H9 (cell line): ENCODE results near the gene CTNNA3. TPM values are rescaled to one million over a fixed set of nuclear protein-coding genes. Genes with fewer than 3 reads are reported as not detected.

Experiments
- DNase-seq: peaks from one replicate; pipeline ENCODE4 v3.0.0-alpha.2; 2017
- H2AFZ ChIP-seq: one replicate; pipeline ENCODE4 v1.6.1; 2013; ENCODE audit warnings: mild to moderate bottlenecking, low read length, control low read depth, moderate library complexity
- H2AK5ac ChIP-seq: 2 replicates; pipeline ENCODE4 v1.6.1; 2013; ENCODE audit warnings: low read length, control low read depth, mixed read lengths; ENCODE audit not compliant: insufficient read length
- H2BK120ac ChIP-seq: one replicate; pipeline ENCODE4 v1.6.1; 2013; ENCODE audit warnings: low read depth, mild to moderate bottlenecking, low read length, control low read depth, inconsistent platforms; ENCODE audit not compliant: poor library complexity, severe bottlenecking
- H2BK12ac ChIP-seq: 2 replicates; pipeline ENCODE4 v1.6.1; 2013; ENCODE audit warnings: low read length, control low read depth, mixed read lengths, low read depth; ENCODE audit not compliant: insufficient read length
- H2BK15ac ChIP-seq: 2 replicates; pipeline ENCODE4 v1.6.1; 2013; ENCODE audit warnings: low read depth, low read length, control low read depth
- H2BK20ac ChIP-seq: one replicate; pipeline ENCODE4 v1.6.1; 2013; ENCODE audit warnings: low read depth, mild to moderate bottlenecking, low read length, control low read depth, inconsistent platforms; ENCODE audit not compliant: poor library complexity, severe bottlenecking
- H2BK5ac ChIP-seq: 2 replicates; pipeline ENCODE4 v1.6.1; 2013; ENCODE audit warnings: low read length, control low read depth, mixed read lengths; ENCODE audit not compliant: insufficient read length
- H3K14ac ChIP-seq: 2 replicates; pipeline ENCODE4 v1.6.1; 2013; ENCODE audit warnings: low read length, control low read depth; ENCODE audit not compliant: insufficient read depth
- H3K18ac ChIP-seq: 2 replicates; pipeline ENCODE4 v1.6.1; 2013; ENCODE audit warnings: low read depth, mild to moderate bottlenecking, mixed read lengths, low read length, control low read depth; ENCODE audit not compliant: insufficient read length
- H3K23ac ChIP-seq: 2 replicates; pipeline ENCODE4 v1.6.1; 2013; ENCODE audit warnings: low read length, control low read depth, mixed read lengths, low read depth; ENCODE audit not compliant: insufficient read length
- H3K23me2 ChIP-seq: 2 replicates; pipeline ENCODE4 v1.6.1; 2013; ENCODE audit warnings: low read depth, mild to moderate bottlenecking, mixed read lengths, low read length, control low read depth; ENCODE audit not compliant: insufficient read length, poor library complexity, severe bottlenecking
- H3K27ac ChIP-seq: 2 replicates; pipeline ENCODE4 v1.5.1; 2013; ENCODE audit warnings: low read length, control low read depth, mixed read lengths, low read depth; ENCODE audit not compliant: insufficient read length
- H3K27me3 ChIP-seq: 2 replicates; pipeline ENCODE4 v1.6.1; 2013; ENCODE audit warnings: low read length, control low read depth, inconsistent platforms; ENCODE audit not compliant: insufficient read depth
- H3K4ac ChIP-seq: 2 replicates; pipeline ENCODE4 v1.6.1; 2013; ENCODE audit warnings: low read depth, mild to moderate bottlenecking, control low read depth, inconsistent platforms, low read length, moderate library complexity
- H3K4me1 ChIP-seq: 2 replicates; pipeline ENCODE4 v1.6.1; 2013; ENCODE audit warnings: low read length, control low read depth, inconsistent platforms; ENCODE audit not compliant: insufficient read depth
- H3K4me2 ChIP-seq: 2 replicates; pipeline ENCODE4 v1.6.1; 2013; ENCODE audit warnings: low read length, control low read depth, mixed read lengths; ENCODE audit not compliant: insufficient read length, insufficient read depth
- H3K56ac ChIP-seq: 2 replicates; pipeline ENCODE4 v1.6.1; 2013; ENCODE audit warnings: low read depth, mild to moderate bottlenecking, mixed read lengths, low read length, control low read depth; ENCODE audit not compliant: insufficient read length
- H3K79me1 ChIP-seq: 2 replicates; pipeline ENCODE4 v1.6.1; 2013; ENCODE audit warnings: low read depth, mild to moderate bottlenecking, moderate library complexity, low read length, control low read depth, inconsistent platforms; ENCODE audit not compliant: insufficient read depth, poor library complexity, severe bottlenecking
- H3K79me2 ChIP-seq: 2 replicates; pipeline ENCODE4 v1.6.1; 2013; ENCODE audit warnings: low read length, control low read depth, inconsistent platforms; ENCODE audit not compliant: insufficient read depth
- H3K9ac ChIP-seq: 2 replicates; pipeline ENCODE4 v1.6.1; 2013; ENCODE audit warnings: low read length, control low read depth, mixed read lengths; ENCODE audit not compliant: insufficient read length; ENCODE audit errors: extremely low read depth
- H3K9me3 ChIP-seq: one replicate; pipeline ENCODE4 v1.6.1; 2013; ENCODE audit warnings: low read depth, low read length, inconsistent platforms; ENCODE audit not compliant: control insufficient read depth
- H3T11ph ChIP-seq: one replicate; pipeline ENCODE4 v1.6.1; 2013; ENCODE audit warnings: mild to moderate bottlenecking, low read length, control low read depth, inconsistent platforms
- H4K20me1 ChIP-seq: one replicate; pipeline ENCODE4 v1.6.1; 2013; ENCODE audit not compliant: control insufficient read depth, insufficient read length, insufficient read depth
- H4K5ac ChIP-seq: 2 replicates; pipeline ENCODE4 v1.6.1; 2013; ENCODE audit warnings: low read depth, mild to moderate bottlenecking, mixed read lengths, low read length, control low read depth; ENCODE audit not compliant: insufficient read length
- H4K8ac ChIP-seq: replicated peaks from 2 replicates; pipeline ENCODE4 v1.6.1; 2013; ENCODE audit warnings: low read length, control low read depth, mixed read lengths, low read depth; ENCODE audit not compliant: insufficient read length
- H4K91ac ChIP-seq: 2 replicates; pipeline ENCODE4 v1.6.1; 2013; ENCODE audit warnings: low read depth, mild to moderate bottlenecking, moderate library complexity, mixed read lengths, low read length, control low read depth; ENCODE audit not compliant: insufficient read length
- H3K27ac Mint-ChIP-seq, 3 experiments: 2 replicates in 2 of 3; 3 replicates in 1 of 3; pipeline ENCODE4 v1.8.0; 2020 to 2021; ENCODE audit warnings: mixed read lengths in 3 of 3, mild to moderate bottlenecking in 1 of 3, moderate library complexity in 1 of 3
- H3K27me3 Mint-ChIP-seq: 2 replicates; pipeline ENCODE4 v1.8.0; 2021; ENCODE audit warnings: low read depth, mild to moderate bottlenecking, moderate library complexity, mixed read lengths
- H3K36me3 Mint-ChIP-seq, 3 experiments: 2 replicates in 2 of 3; 3 replicates in 1 of 3; pipeline ENCODE4 v1.8.0; 2020 to 2021; ENCODE audit warnings: low read depth in 3 of 3, mixed read lengths in 3 of 3; ENCODE audit not compliant: insufficient read depth in 1 of 3
- H3K4me1 Mint-ChIP-seq, 2 experiments: 2 replicates each; pipeline ENCODE4 v1.8.0; 2020; ENCODE audit warnings: mixed read lengths in 2 of 2
- H3K4me3 Mint-ChIP-seq, 2 experiments: 2 replicates in 1 of 2; 3 replicates in 1 of 2; pipeline ENCODE4 v1.8.0; 2020 to 2021; ENCODE audit warnings: mild to moderate bottlenecking in 2 of 2, mixed read lengths in 2 of 2, moderate library complexity in 1 of 2
- H3K9me3 Mint-ChIP-seq, 2 experiments: 2 replicates in 1 of 2; 3 replicates in 1 of 2; pipeline ENCODE4 v1.8.0; 2020; ENCODE audit warnings: mild to moderate bottlenecking in 2 of 2, mixed read lengths in 2 of 2, moderate library complexity in 1 of 2
- CTCF ChIP-seq: fragments of 200-600 bp; sonication (generic); conservative IDR thresholded peaks from 3 replicates; pipeline ENCODE4 v1.8.0; 2021; ENCODE audit warnings: antibody characterized with exemption, mild to moderate bottlenecking
- WGBS: extraction: QIAGEN DNeasy Blood & Tissue Kit; methylation state at CpG from one replicate; pipeline ENCODE4 v1.1.7; 2013; ENCODE audit warnings: missing lambda C conversion rate, low lambda C conversion rate, mixed read lengths; ENCODE audit not compliant: insufficient read length; ENCODE audit errors: extremely low coverage; 5-methylcytosine and 5-hydroxymethylcytosine counted together
- total RNA-seq: library from RNA; stranded (reverse); gene quantifications from 2 replicates; pipeline ENCODE4 v1.2.1, GENCODE V29; 2021

Gene CTNNA3
- total RNA-seq, 1 experiment from 2014 or later = 3.3 TPM

GRCh38 chr10:66041771-66042170 lies 1654.2 kb downstream of the CTNNA3 start:
- H3K79me1 ChIP-seq = no peaks in the 10 kb centered on the region
- peaks cover 6 to 12% (median 7%) of the 10 kb centered on the region in 3 experiments; a peak in 6 of 7 replicates for H3K36me3 Mint-ChIP-seq
- no peak overlapping the region for H3K23ac ChIP-seq
- H2AK5ac ChIP-seq = no peak overlapping the region
- no peak overlapping the region for H4K5ac ChIP-seq
- H3K56ac ChIP-seq = no peak overlapping the region
- peaks cover 11 to 13% of the 10 kb centered on the region in 2 experiments; a peak in 4 of 5 replicates for H3K9me3 Mint-ChIP-seq
- H3K27ac ChIP-seq = no peak overlapping the region
- peaks cover 0 to 3% of the 10 kb centered on the region in 2 experiments; a peak in 1 of 4 replicates for H3K4me1 Mint-ChIP-seq
- H3K9ac ChIP-seq = no peak overlapping the region
- no peak overlapping the region for H2BK5ac ChIP-seq
- H2BK15ac ChIP-seq = no peak overlapping the region
- H2AFZ ChIP-seq = no peak overlapping the region
- no peak overlapping the region for H2BK20ac ChIP-seq
- no peaks in the 10 kb centered on the region; the same call in 1 of the 2 replicates for H3K4me1 ChIP-seq
- H2BK12ac ChIP-seq = no peak overlapping the region
- H3T11ph ChIP-seq = no peak overlapping the region
- H3K4me3 Mint-ChIP-seq = no peak overlapping the region
- TF ChIP-seq CTCF = no peak
- no peak overlapping the region for H3K4ac ChIP-seq
- H2BK120ac ChIP-seq = no peak overlapping the region
- WGBS = no CpG with 5 or more reads among the region's 3 CpGs
- no peaks in the 10 kb centered on the region; the same call in 1 of the 2 replicates for H3K27me3 Mint-ChIP-seq
- H3K23me2 ChIP-seq = no peaks in the 10 kb centered on the region
- no peak overlapping the region for H3K4me2 ChIP-seq
- no peak overlapping the region for H4K91ac ChIP-seq
- H4K20me1 ChIP-seq = no peaks in the 10 kb centered on the region
- no peaks in the 10 kb centered on the region for H3K9me3 ChIP-seq
- no peak overlapping the region for H4K8ac ChIP-seq
- DNase-seq = no peak
- H3K79me2 ChIP-seq = no peaks in the 10 kb centered on the region
- no peak overlapping the region for H3K14ac ChIP-seq
- H3K18ac ChIP-seq = no peak overlapping the region
- H3K27ac Mint-ChIP-seq = no peak overlapping the region; a peak in 1 of 7 replicates
- no peaks in the 10 kb centered on the region for H3K27me3 ChIP-seq
